ENCODE results near the gene RYR1.

GRCh38 chr19:38399081-38399480 is 34.4 kb upstream of the RYR1 start:
- TF ChIP-seq CTCF (IDR thresholded peaks at IDR 0.05) (no peak), ZFX (IDR thresholded peaks at IDR 0.05; ENCODE audit: borderline replicate concordance) (no peak)

Measured in 22Rv1 (cell line).